Skin epidermis (tissue), 12 donors: Measurements from ENCODE around the gene CCDC196.
"Not testable (repeated sequence)": the region's sequence is repeated elsewhere in the genome, so short reads cannot be mapped to it uniquely, and the experiment has no call there.

Experiments used
- H3K27ac ChIP-seq, 21 experiments: fragments of 200-600 bp; sonication (generic) in 11 of 21; one replicate each; pipeline ENCODE4 v1.5.0; 2020; ENCODE audit warnings: mild to moderate bottlenecking in 3 of 21, inconsistent platforms in 2 of 21, moderate library complexity in 2 of 21
- H3K4me3 ChIP-seq, 7 experiments: fragments of 200-600 bp; sonication (generic) in 2 of 7; one replicate each; pipeline ENCODE4 v1.5.0; 2020; ENCODE audit warnings: inconsistent platforms in 2 of 7, mild to moderate bottlenecking in 2 of 7, moderate library complexity in 1 of 7

Gene CCDC196

GRCh38 chr14:66543996-66544395 is 57.8 kb downstream of the CCDC196 start:
- Histone ChIP-seq H3K4me3 (no peak overlapping the region), H3K27ac (no peak overlapping the region)

- H3K4me3 ChIP-seq, H3K27ac ChIP-seq: not testable (repeated sequence)
Measured at GRCh38 chr14:66545191-66545590, 59.0 kb downstream of the CCDC196 start.

DNA sequence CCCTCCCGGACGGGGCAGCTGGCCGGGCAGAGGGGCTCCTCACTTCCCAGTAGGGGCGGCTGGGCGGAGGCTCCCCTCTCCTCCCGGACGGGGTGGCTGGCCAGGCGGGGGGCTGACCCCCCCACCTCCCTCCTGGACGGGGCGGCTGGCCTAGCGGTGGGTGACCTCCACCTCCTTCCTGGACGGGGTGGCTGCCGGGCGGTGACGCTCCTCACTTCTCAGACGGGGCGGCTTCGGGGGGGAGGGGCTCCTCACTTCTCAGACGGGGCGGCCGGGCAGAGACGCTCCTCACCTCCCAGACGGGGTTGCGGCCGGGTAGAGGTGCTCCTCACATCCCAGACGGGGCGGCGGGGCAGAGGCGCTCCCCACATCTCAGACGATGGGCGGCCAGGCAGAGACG is 59.6 kb downstream of the CCDC196 start:
- not testable (repeated sequence) for H3K27ac ChIP-seq, H3K4me3 ChIP-seq
